MM.1S (cell line): Measurements from ENCODE around the gene CPLX3.
A peak's percentile ranks its signal among the peaks of the same experiment; 100 is the strongest.

ENCODE experiments used
- DNase-seq: peaks from one replicate; pipeline ENCODE4 v3.0.0-alpha.2; 2015
- H2AFZ ChIP-seq: fragments of 300-600 bp; sonication (generic); 2 replicates; pipeline ENCODE4 v1.6.0; 2016; ENCODE audit warnings: antibody characterized with exemption, low read length
- H3F3A ChIP-seq: fragments of 300-600 bp; sonication (generic); 2 replicates; pipeline ENCODE4 v1.6.1; 2016; ENCODE audit warnings: mild to moderate bottlenecking, antibody characterized with exemption, low read length, moderate library complexity, mixed read lengths; ENCODE audit not compliant: insufficient read depth
- H3K27ac ChIP-seq: fragments of 300-600 bp; sonication (generic); 2 replicates; pipeline ENCODE4 v1.5.1; 2016; ENCODE audit warnings: mild to moderate bottlenecking, low read length
- H3K27me3 ChIP-seq: fragments of 300-600 bp; sonication (generic); replicated peaks from 2 replicates; pipeline ENCODE4 v1.6.0; 2016; ENCODE audit warnings: low read length; ENCODE audit not compliant: insufficient read depth
- H3K36me3 ChIP-seq: fragments of 300-600 bp; sonication (generic); replicated peaks from 2 replicates; pipeline ENCODE4 v1.6.1; 2016; ENCODE audit warnings: mild to moderate bottlenecking, low read length, mixed read lengths; ENCODE audit not compliant: insufficient read depth
- H3K4me1 ChIP-seq: fragments of 300-600 bp; sonication (generic); 2 replicates; pipeline ENCODE4 v1.6.1; 2016; ENCODE audit warnings: low read length, mixed read lengths
- H3K4me2 ChIP-seq: fragments of 300-600 bp; sonication (generic); 2 replicates; pipeline ENCODE4 v1.6.0; 2016; ENCODE audit warnings: low read depth, low read length
- H3K4me3 ChIP-seq: fragments of 300-600 bp; sonication (generic); 2 replicates; pipeline ENCODE4 v1.5.1; 2016; ENCODE audit warnings: low read length, mixed read lengths
- H3K79me2 ChIP-seq: fragments of 300-600 bp; sonication (generic); 2 replicates; pipeline ENCODE4 v1.6.1; 2016; ENCODE audit warnings: mixed run types, low read length, mixed read lengths
- H3K9ac ChIP-seq: fragments of 300-600 bp; sonication (generic); 2 replicates; pipeline ENCODE4 v1.6.1; 2016; ENCODE audit warnings: low read length, mixed read lengths
- H3K9me2 ChIP-seq: fragments of 300-600 bp; sonication (generic); replicated peaks from 2 replicates; pipeline ENCODE4 v1.6.1; 2016; ENCODE audit warnings: mild to moderate bottlenecking, low read length, mixed read lengths; ENCODE audit not compliant: insufficient read depth
- H3K9me3 ChIP-seq: fragments of 300-600 bp; sonication (generic); replicated peaks from 2 replicates; pipeline ENCODE4 v1.6.1; 2016; ENCODE audit warnings: mild to moderate bottlenecking, low read length, mixed read lengths; ENCODE audit not compliant: insufficient read depth
- H4K20me1 ChIP-seq: fragments of 300-600 bp; sonication (generic); 2 replicates; pipeline ENCODE4 v1.6.1; 2016; ENCODE audit warnings: mild to moderate bottlenecking, low read length, moderate library complexity, mixed read lengths; ENCODE audit not compliant: insufficient read depth
- EZH2 ChIP-seq: fragments of 300-600 bp; sonication (generic); optimal IDR thresholded peaks from 2 replicates; pipeline ENCODE3; 2017; ENCODE audit warnings: low read depth, mild to moderate bottlenecking, antibody characterized with exemption, low read length, mixed read lengths
- EZH2phosphoT487 ChIP-seq: fragments of 300-600 bp; sonication (generic); IDR thresholded peaks from 2 replicates; pipeline ENCODE4 v1.6.1; 2018; ENCODE audit warnings: antibody characterized with exemption, low read length
- TF ChIP-seq, protein P1 (sequence below): fragments of 300-600 bp; sonication (generic); IDR thresholded peaks from 2 replicates; pipeline ENCODE4 v1.5.1; 2016; ENCODE audit warnings: antibody characterized with exemption, low read length, mixed read lengths

The CPLX3 gene

DNA sequence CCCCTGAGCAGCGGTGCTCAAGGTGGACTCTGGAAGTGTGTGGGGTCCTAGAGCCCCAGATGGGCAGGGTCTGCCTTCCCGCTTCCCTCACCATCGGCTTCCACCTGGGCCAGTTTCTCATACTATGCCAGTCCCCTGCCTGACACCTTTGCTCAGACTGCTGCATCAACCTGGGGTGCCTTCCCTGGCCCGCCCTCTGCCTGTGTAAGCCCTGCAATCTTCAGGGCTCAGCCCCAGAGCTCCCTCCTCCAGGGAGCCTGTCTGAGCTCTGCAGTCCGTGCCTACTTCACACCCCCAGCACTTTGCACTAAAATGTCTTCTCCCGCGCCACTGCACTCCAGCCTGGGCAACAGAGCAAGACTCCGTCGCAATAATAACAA is 31.5 kb upstream of the CPLX3 start:
- Histone ChIP-seq H3K9me2 (no peaks in the 10 kb centered on the region), H2AFZ (no peak overlapping the region), H4K20me1 (peaks cover 40% of the 10 kb centered on the region), H3K9ac (no peak overlapping the region), H3K27ac (no peak overlapping the region), H3K27me3 (no peaks in the 10 kb centered on the region), H3K4me1 (peaks cover 65% of the 10 kb centered on the region), H3K9me3 (no peaks in the 10 kb centered on the region), H3K36me3 (no peaks in the 10 kb centered on the region; the same call in 1 of the 2 replicates), H3K4me3 (no peak overlapping the region), H3K79me2 (peaks cover 94% of the 10 kb centered on the region), H3K4me2 (no peak overlapping the region), H3F3A (peaks cover 52% of the 10 kb centered on the region)
- TF ChIP-seq EZH2phosphoT487: no peak
- TF ChIP-seq, protein P1, sequence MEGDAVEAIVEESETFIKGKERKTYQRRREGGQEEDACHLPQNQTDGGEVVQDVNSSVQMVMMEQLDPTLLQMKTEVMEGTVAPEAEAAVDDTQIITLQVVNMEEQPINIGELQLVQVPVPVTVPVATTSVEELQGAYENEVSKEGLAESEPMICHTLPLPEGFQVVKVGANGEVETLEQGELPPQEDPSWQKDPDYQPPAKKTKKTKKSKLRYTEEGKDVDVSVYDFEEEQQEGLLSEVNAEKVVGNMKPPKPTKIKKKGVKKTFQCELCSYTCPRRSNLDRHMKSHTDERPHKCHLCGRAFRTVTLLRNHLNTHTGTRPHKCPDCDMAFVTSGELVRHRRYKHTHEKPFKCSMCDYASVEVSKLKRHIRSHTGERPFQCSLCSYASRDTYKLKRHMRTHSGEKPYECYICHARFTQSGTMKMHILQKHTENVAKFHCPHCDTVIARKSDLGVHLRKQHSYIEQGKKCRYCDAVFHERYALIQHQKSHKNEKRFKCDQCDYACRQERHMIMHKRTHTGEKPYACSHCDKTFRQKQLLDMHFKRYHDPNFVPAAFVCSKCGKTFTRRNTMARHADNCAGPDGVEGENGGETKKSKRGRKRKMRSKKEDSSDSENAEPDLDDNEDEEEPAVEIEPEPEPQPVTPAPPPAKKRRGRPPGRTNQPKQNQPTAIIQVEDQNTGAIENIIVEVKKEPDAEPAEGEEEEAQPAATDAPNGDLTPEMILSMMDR: no peak
- TF ChIP-seq EZH2: no peak
- DNase-seq: no peak

DNA sequence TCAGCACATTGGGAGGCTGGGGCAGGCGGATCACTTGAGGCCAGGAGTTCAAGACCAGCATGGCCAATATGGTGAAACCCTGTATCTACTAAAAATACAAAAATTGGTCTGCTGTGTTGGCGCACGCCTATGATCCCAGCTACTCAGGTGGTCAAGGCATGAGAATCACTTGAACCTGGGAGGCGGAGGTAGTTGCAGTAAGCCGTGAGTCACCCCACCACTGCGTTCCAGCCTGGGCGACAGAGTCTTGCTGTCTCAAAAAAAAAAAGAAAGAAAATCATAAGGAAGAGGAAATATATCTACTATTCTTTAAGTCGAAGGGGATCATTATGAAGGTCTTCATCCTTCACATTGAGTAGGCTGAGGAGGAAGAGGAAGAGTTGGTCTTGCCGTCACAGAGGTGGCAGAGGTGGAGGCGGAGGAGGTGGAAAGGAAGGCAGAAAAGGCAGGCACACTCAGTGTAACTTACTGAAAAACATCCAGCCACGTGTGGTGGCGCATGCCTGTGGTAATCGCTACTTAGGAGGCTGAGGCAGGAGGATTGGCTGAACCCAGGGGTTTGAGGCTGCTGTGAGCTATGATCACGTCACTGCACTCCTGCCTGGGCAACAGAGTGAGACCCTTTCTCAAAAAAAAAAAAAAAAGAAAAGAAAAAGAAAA is 30.3 kb upstream of the CPLX3 start:
- no peak overlapping the region for H2AFZ ChIP-seq
- H3K9me2 ChIP-seq: no peaks in the 10 kb centered on the region
- H3K27me3 ChIP-seq: no peaks in the 10 kb centered on the region
- H3K4me3 ChIP-seq: no peak overlapping the region
- no peak overlapping the region for H3K4me2 ChIP-seq
- H3K4me1 ChIP-seq: peaks cover 55% of the 10 kb centered on the region
- no peak for DNase-seq
- peaks cover 8% of the 10 kb centered on the region for H3K36me3 ChIP-seq
- H3K9me3 ChIP-seq: no peaks in the 10 kb centered on the region
- no peak overlapping the region for H3K27ac ChIP-seq
- TF ChIP-seq, protein P1: no peak
- TF ChIP-seq EZH2 (no peak), EZH2phosphoT487 (no peak)
- peaks cover 47% of the 10 kb centered on the region for H3F3A ChIP-seq
- no peak overlapping the region for H3K9ac ChIP-seq
- H4K20me1 ChIP-seq: peaks cover 39% of the 10 kb centered on the region
- H3K79me2 ChIP-seq: peaks cover 92% of the 10 kb centered on the region

DNA sequence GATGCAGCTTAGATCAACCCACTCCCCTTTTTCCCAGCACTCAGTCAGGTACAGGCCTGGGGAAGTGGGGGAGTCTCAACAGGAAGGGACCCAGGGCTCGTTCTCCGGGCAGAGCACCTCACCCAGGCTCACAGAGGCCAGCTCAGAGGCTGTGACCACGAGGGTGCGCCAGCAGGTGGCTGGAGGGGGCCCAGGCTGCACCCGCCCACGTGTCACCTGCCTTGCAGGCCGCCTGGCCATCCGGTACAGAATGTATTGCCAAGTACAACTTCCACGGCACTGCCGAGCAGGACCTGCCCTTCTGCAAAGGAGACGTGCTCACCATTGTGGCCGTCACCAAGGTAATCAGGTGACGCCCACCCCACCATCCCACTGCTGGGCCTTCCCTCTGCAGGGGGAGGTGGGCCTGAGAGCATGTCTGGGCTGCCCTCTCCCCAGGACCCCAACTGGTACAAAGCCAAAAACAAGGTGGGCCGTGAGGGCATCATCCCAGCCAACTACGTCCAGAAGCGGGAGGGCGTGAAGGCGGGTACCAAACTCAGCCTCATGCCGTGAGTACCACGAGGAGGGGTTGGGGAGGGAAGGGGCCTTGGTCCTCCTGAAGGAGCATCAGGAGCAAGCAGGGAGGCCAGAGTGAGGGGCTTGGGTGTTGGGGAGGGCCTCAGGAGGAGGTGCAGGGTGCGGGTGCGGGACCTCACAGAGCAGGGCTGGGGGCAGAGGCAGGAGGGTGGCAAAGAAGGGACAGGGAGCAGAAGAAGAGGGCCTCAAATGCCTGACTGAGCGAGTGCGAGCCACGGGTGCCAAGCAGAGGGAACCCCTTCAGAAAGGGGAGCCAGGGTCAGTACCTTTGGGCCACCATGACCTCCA is 27.8 kb upstream of the CPLX3 start:
- no peaks in the 10 kb centered on the region for H3K9me3 ChIP-seq
- H3K79me2 ChIP-seq: peaks cover 79% of the 10 kb centered on the region
- H3F3A ChIP-seq: peaks cover 47% of the 10 kb centered on the region
- H3K36me3 ChIP-seq: peaks cover 21% of the 10 kb centered on the region
- no peak overlapping the region for H3K4me3 ChIP-seq
- H3K4me1 ChIP-seq: peaks cover 30% of the 10 kb centered on the region
- no peaks in the 10 kb centered on the region for H3K9me2 ChIP-seq
- H3K9ac ChIP-seq: no peak overlapping the region
- TF ChIP-seq, protein P1: no peak
- TF ChIP-seq EZH2phosphoT487: no peak
- TF ChIP-seq EZH2: no peak
- peaks cover 28% of the 10 kb centered on the region; the same call in 1 of the 2 replicates for H4K20me1 ChIP-seq
- H3K4me2 ChIP-seq: no peak overlapping the region
- no peak overlapping the region for H2AFZ ChIP-seq
- DNase-seq: no peak
- H3K27ac ChIP-seq: peak overlapping the region; percentile 82; the same call in 1 of the 2 replicates
- no peaks in the 10 kb centered on the region for H3K27me3 ChIP-seq
